Occipital lobe (tissue), 2 donors: Measurements from ENCODE around the gene ZHX3. TPM values are rescaled to one million over a fixed set of nuclear protein-coding genes. Genes with fewer than 3 reads are reported as not detected.

ENCODE experiments used
- DNase-seq: peaks from one replicate; lab custom pipeline; 2025; lab: John Stamatoyannopoulos, UW
- total RNA-seq: library from RNA; depleted of rRNA; stranded (reverse); fragments of >200 nt; gene quantifications from one replicate; pipeline ENCODE4 v1.2.3, GENCODE V29; 2014

Gene ZHX3
- total RNA-seq, 1 donor from 2014 or later = 18.9 TPM

GRCh38 chr20:41154436-41155176, 162.9 kb downstream of the ZHX3 start:
- no peak for DNase-seq

- no peak for DNase-seq
Observed at GRCh38 chr20:41152108-41152757, 165.3 kb downstream of the ZHX3 start.

GRCh38 chr20:41151134-41151869, 166.2 kb downstream of the ZHX3 start:
- DNase-seq = no peak

GRCh38 chr20:41150664-41151063, 166.9 kb downstream of the ZHX3 start:
- DNase-seq = no peak

GRCh38 chr20:41148942-41149341, 168.6 kb downstream of the ZHX3 start:
- no peak for DNase-seq

- peak; percentile 27 for DNase-seq
Observed at GRCh38 chr20:41147767-41148191, 169.8 kb downstream of the ZHX3 start.

- peak; percentile 67 for DNase-seq
Observed at GRCh38 chr20:41145821-41146620, 171.5 kb downstream of the ZHX3 start.

- DNase-seq = no peak
Observed at GRCh38 chr20:41145317-41145716, 172.2 kb downstream of the ZHX3 start.

- no peak for DNase-seq
Observed at GRCh38 chr20:41143354-41143753, 174.2 kb downstream of the ZHX3 start.

GRCh38 chr20:41142919-41143318, 174.6 kb downstream of the ZHX3 start:
- DNase-seq = no peak

GRCh38 chr20:41142245-41142644, 175.3 kb downstream of the ZHX3 start:
- no peak for DNase-seq

GRCh38 chr20:41141153-41141815, 176.2 kb downstream of the ZHX3 start:
- DNase-seq = no peak

- DNase-seq = no peak
Observed at GRCh38 chr20:41140226-41141133, 177.1 kb downstream of the ZHX3 start.

GRCh38 chr20:41139227-41140093, 178.1 kb downstream of the ZHX3 start:
- DNase-seq = no peak

GRCh38 chr20:41138475-41139226, 178.9 kb downstream of the ZHX3 start:
- no peak for DNase-seq

- peak; percentile 53 for DNase-seq
Observed at GRCh38 chr20:41137614-41138474, 179.7 kb downstream of the ZHX3 start.
